Subcutaneous abdominal adipose tissue (tissue), 5 donors: ENCODE measurements around the gene RAB37.

Experiments
- H3K27ac ChIP-seq: one replicate; pipeline ENCODE4 v1.7.0; 2013; ENCODE audit warnings: low read depth, mild to moderate bottlenecking, inconsistent platforms, low read length, moderate library complexity
- H3K27me3 ChIP-seq, 5 donors: one replicate each; pipeline ENCODE4 v1.7.0; 2013; ENCODE audit warnings: low read length in 5 of 5, inconsistent platforms in 1 of 5; ENCODE audit not compliant: control insufficient read depth in 5 of 5, insufficient read depth in 4 of 5
- H3K36me3 ChIP-seq, 5 donors: one replicate each; pipeline ENCODE4 v1.7.0; 2013; ENCODE audit warnings: low read length in 5 of 5; ENCODE audit not compliant: control insufficient read depth in 5 of 5, insufficient read depth in 5 of 5
- H3K4me1 ChIP-seq, 5 donors: one replicate each; pipeline ENCODE4 v1.7.0; 2013; ENCODE audit warnings: low read length in 5 of 5, mild to moderate bottlenecking in 3 of 5, moderate library complexity in 1 of 5; ENCODE audit not compliant: control insufficient read depth in 5 of 5, insufficient read depth in 5 of 5
- H3K4me3 ChIP-seq, 5 donors: one replicate each; pipeline ENCODE4 v1.7.0; 2013; ENCODE audit warnings: low read length in 5 of 5, low read depth in 1 of 5
- H3K9ac ChIP-seq, 5 donors: one replicate each; pipeline ENCODE4 v1.7.0; 2013; ENCODE audit warnings: low read length in 5 of 5, mild to moderate bottlenecking in 4 of 5, moderate library complexity in 3 of 5
- H3K9me3 ChIP-seq, 5 donors: one replicate each; pipeline ENCODE4 v1.7.0; 2013; ENCODE audit warnings: low read length in 5 of 5; ENCODE audit not compliant: control insufficient read depth in 5 of 5
- donor health status: healthy.
- donor health status: healthy.
- donor health status: healthy.
- donor health status: healthy.
- donor health status: healthy.

RAB37 gene

DNA sequence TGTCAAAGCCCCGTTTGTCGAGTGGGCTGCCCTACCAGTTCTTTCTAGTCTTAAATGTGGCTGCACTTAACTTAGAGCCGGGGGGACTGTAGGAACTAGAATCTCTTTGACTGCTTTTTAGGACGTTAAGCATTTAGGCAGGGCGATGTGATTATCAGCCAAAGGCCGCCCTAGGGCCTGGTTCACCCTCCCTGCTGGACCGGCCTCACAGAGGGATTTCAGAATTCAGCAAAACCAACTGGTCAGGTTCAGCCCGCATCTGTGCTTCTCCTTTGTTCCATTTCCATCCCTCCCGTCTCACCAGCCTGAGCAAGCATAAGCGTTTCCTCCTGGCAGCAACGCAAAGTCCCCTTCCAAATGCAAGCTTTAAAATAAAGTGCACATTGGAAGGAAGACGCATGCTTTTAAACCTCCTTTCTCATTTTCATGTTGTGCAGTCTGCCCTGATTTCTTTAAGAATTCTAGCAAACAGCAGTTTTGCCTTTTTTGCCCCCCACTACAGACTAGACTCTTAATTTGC lies 55.6 kb downstream of the RAB37 start:
- Histone ChIP-seq H3K27ac (no peak overlapping the region), H3K4me3 (no peak overlapping the region), H3K36me3 (peaks cover 0 to 75% (median 65%) of the 10 kb centered on the region in 5 donors), H3K27me3 (no peaks in the 10 kb centered on the region), H3K9ac (peak overlapping the region in 1 of 5 donors; percentile 10), H3K9me3 (no peaks in the 10 kb centered on the region), H3K4me1 (peaks cover 0 to 11% (median 5%) of the 10 kb centered on the region in 5 donors)

DNA sequence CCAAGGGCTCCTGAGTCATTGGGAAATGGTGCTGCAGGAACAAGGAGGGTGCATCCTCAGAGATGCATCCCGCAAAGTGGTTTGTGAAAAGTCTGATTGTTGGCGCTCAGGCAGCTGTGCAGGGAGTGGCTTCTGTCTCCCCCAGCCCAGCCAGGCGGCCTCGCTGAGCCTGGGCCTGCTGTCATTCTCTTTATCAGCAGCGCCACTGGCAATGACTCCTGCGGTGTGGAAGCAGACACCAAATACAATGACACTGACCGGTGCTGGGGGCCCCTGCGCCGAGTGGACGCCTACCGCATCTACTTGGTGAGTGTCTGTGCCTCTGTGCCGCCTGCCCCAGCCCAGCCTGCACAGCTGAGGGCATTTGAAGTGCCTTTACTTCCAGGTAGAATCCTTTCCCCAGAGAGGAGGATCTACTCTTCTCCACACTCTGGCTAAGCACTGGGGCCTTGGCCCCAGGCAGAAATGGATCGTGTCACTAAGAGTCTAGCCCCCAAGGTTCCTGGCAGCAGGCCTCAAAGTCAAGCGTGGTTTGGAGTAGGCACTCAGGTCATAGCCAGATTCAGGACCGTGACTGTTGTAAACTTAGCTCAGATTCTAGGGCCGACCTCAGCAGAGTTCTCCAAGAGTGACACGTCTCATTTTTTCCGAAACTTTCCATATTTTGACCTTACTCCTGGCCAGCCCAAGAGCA lies 58.4 kb downstream of the RAB37 start:
- no peaks in the 10 kb centered on the region for H3K9me3 ChIP-seq
- H3K27ac ChIP-seq, result no peak overlapping the region
- peaks cover 0 to 88% (median 80%) of the 10 kb centered on the region in 5 donors for H3K36me3 ChIP-seq

DNA sequence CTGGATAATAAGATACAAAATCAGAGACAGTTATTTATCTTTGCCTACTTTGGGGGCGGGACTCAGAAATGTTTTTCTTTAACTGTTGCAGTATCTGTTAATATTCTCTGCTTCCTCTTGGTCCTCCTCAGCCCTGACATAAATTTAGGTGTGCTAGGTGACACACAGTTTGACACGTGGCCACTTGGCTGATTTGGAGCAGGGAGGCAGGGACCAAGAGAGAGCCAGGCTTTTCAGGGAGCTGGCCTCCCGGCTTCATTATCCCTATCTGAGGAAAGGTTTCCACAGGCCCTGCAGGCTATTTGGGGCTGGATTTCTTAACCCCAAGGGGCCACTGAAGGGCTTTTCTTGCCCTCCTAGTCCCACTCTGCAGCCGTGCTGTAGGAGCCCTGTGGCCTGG lies 59.2 kb downstream of the RAB37 start:
- no peak overlapping the region for H3K4me3 ChIP-seq
- no peak overlapping the region for H3K27ac ChIP-seq
- no peaks in the 10 kb centered on the region for H3K9me3 ChIP-seq
- H3K36me3 ChIP-seq, result peaks cover 0 to 89% (median 83%) of the 10 kb centered on the region in 5 donors
- peaks cover 0 to 3% (median 2%) of the 10 kb centered on the region in 5 donors for H3K4me1 ChIP-seq
- no peaks in the 10 kb centered on the region for H3K27me3 ChIP-seq
- H3K9ac ChIP-seq, result no peak overlapping the region

More for the DNA sequence above, 58.4 kb downstream of the RAB37 start:
- Histone ChIP-seq H3K27me3 (no peaks in the 10 kb centered on the region), H3K4me1 (peaks cover 0 to 6% (median 5%) of the 10 kb centered on the region in 5 donors), H3K9ac (no peak overlapping the region), H3K4me3 (no peak overlapping the region)

DNA sequence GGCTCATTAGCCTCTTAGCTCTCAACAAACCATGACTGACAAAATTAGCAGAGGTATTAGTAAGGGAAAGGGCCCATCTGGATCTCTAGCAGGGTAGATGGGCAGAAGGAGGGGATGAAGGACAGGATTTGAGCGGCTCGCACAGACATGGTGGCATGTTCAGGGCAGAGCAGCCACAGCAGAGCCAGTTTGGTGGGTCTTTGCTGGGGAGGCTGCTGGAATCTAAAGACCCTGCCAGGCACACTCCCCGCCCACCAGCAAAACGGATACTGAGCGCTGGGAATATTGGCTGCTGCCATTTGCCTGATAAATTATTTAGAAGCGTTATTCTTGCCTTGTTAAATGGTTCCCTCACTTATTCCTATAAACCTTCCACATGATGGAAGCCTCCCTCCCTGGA lies 59.8 kb downstream of the RAB37 start:
- Histone ChIP-seq H3K27ac (no peak overlapping the region), H3K4me1 (no peaks in the 10 kb centered on the region), H3K9ac (no peak overlapping the region), H3K9me3 (no peaks in the 10 kb centered on the region), H3K27me3 (no peaks in the 10 kb centered on the region), H3K36me3 (peaks cover 0 to 96% (median 89%) of the 10 kb centered on the region in 5 donors), H3K4me3 (no peak overlapping the region)
